Measurements from ENCODE around the gene PPARA. TPM values are rescaled to one million over a fixed set of nuclear protein-coding genes. Genes with fewer than 3 reads are reported as not detected.

Gene PPARA
- total and polyA plus RNA-seq, 2 experiments from 2014 or later = 4.7 to 12.6 TPM

DNA sequence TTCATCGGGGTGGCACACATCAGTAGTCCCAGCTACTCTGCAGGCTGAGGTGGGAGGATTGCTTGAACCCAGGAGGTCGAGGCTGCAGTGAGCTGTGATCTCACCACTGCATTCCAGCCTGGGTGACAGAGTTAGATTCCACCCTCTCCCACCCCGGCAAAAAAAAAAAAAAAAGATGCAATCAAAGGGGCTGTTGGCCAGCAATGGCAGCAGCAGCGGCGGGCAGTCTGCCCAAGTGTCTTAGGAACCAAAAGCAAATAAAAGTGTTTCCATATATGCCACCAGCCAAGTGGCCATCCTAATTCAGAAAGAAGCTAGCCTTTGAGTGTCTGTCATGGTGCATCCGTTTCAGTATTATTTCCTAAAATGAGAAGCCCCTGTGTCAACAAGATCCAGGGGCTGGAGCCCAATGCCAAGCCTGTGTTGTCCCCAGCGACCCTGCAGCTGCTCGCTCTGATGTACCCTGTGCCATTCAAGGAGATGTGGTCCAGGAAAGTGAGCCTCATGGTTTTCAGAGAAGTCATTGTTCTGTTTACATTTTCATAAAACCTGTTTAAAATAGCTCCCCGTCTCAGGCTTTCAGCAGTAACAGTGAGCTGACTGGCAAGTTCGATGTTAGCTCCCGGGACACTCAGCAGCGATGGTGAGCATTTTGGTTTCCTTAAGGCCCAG is 87.3 kb downstream of the PPARA start (continued):
- TF ChIP-seq, protein P1, sequence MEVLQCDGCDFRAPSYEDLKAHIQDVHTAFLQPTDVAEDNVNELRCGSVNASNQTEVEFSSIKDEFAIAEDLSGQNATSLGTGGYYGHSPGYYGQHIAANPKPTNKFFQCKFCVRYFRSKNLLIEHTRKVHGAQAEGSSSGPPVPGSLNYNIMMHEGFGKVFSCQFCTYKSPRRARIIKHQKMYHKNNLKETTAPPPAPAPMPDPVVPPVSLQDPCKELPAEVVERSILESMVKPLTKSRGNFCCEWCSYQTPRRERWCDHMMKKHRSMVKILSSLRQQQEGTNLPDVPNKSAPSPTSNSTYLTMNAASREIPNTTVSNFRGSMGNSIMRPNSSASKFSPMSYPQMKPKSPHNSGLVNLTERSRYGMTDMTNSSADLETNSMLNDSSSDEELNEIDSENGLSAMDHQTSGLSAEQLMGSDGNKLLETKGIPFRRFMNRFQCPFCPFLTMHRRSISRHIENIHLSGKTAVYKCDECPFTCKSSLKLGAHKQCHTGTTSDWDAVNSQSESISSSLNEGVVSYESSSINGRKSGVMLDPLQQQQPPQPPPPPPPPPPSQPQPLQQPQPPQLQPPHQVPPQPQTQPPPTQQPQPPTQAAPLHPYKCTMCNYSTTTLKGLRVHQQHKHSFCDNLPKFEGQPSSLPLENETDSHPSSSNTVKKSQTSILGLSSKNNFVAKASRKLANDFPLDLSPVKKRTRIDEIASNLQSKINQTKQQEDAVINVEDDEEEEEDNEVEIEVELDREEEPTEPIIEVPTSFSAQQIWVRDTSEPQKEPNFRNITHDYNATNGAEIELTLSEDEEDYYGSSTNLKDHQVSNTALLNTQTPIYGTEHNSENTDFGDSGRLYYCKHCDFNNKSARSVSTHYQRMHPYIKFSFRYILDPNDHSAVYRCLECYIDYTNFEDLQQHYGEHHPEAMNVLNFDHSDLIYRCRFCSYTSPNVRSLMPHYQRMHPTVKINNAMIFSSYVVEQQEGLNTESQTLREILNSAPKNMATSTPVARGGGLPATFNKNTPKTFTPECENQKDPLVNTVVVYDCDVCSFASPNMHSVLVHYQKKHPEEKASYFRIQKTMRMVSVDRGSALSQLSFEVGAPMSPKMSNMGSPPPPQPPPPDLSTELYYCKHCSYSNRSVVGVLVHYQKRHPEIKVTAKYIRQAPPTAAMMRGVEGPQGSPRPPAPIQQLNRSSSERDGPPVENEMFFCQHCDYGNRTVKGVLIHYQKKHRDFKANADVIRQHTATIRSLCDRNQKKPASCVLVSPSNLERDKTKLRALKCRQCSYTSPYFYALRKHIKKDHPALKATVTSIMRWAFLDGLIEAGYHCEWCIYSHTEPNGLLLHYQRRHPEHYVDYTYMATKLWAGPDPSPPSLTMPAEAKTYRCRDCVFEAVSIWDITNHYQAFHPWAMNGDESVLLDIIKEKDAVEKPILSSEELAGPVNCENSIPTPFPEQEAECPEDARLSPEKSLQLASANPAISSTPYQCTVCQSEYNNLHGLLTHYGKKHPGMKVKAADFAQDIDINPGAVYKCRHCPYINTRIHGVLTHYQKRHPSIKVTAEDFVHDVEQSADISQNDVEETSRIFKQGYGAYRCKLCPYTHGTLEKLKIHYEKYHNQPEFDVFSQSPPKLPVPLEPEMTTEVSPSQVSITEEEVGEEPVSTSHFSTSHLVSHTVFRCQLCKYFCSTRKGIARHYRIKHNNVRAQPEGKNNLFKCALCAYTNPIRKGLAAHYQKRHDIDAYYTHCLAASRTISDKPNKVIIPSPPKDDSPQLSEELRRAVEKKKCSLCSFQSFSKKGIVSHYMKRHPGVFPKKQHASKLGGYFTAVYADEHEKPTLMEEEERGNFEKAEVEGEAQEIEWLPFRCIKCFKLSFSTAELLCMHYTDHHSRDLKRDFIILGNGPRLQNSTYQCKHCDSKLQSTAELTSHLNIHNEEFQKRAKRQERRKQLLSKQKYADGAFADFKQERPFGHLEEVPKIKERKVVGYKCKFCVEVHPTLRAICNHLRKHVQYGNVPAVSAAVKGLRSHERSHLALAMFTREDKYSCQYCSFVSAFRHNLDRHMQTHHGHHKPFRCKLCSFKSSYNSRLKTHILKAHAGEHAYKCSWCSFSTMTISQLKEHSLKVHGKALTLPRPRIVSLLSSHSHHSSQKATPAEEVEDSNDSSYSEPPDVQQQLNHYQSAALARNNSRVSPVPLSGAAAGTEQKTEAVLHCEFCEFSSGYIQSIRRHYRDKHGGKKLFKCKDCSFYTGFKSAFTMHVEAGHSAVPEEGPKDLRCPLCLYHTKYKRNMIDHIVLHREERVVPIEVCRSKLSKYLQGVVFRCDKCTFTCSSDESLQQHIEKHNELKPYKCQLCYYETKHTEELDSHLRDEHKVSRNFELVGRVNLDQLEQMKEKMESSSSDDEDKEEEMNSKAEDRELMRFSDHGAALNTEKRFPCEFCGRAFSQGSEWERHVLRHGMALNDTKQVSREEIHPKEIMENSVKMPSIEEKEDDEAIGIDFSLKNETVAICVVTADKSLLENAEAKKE (CRISPR knock-in tag; IDR thresholded peaks at IDR 0.05) = no peak
- TF ChIP-seq NANOG (IDR thresholded peaks at IDR 0.05; ENCODE audit: borderline replicate concordance) (no peak), EZH2phosphoT487 (IDR thresholded peaks at IDR 0.05; ENCODE audit: unreplicated experiment) (no peak), JUNB (IDR thresholded peaks at IDR 0.05; ENCODE audit: unreplicated experiment) (no peak), ZNF114 (CRISPR knock-in tag; IDR thresholded peaks at IDR 0.05) (no peak), POLR2AphosphoS5 (IDR thresholded peaks at IDR 0.05; ENCODE audit: low read depth) (no peak), CREB1 (CRISPR knock-in tag; IDR thresholded peaks at IDR 0.05; ENCODE audit: low read depth) (no peak)

DNA sequence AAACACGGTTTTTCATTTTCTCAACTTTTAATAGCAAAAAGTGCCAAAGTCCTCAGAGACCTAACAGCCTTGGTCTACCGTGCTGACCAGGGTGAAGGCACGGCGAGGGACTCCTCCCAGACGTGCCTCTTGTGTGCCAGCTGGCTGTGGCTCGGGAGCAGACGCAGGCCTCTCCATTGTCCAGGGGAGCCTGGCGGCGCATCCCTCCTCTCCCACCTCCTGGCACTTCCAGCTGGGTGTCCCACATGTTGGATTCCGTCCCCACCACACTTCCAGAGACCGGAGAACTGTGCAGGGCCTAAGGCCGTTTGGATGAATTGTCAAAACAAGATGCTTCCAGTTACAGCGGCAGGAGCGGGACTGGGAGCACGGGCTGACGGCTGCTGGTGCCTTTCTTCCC is 88.2 kb downstream of the PPARA start:
- H3K9me3 Mint-ChIP-seq = no peaks in the 10 kb centered on the region; the same call in 2 of the 3 replicates
- peaks cover 2% of the 10 kb centered on the region; the same call in 2 of the 3 replicates for H3K36me3 Mint-ChIP-seq (ENCODE audit: low read depth)
- no peaks in the 10 kb centered on the region for H3K4me1 Mint-ChIP-seq
- TF ChIP-seq ZNF114 (CRISPR knock-in tag; IDR thresholded peaks at IDR 0.05) (no peak), STAT1 (IDR thresholded peaks at IDR 0.05; ENCODE audit: unreplicated experiment) (no peak), EZH2phosphoT487 (IDR thresholded peaks at IDR 0.05; ENCODE audit: unreplicated experiment) (no peak), POLR2AphosphoS5 (IDR thresholded peaks at IDR 0.05; ENCODE audit: low read depth) (no peak), JUNB (IDR thresholded peaks at IDR 0.05; ENCODE audit: unreplicated experiment) (no peak), NANOG (IDR thresholded peaks at IDR 0.05; ENCODE audit: borderline replicate concordance) (no peak), ZNF331 (CRISPR knock-in tag; IDR thresholded peaks at IDR 0.05; ENCODE audit: low read depth) (no peak), CTCF (conservative IDR thresholded peaks at IDR 0.05; ENCODE audit: low read depth in 2 of 2) (no peak), EZH2 (IDR thresholded peaks at IDR 0.05; ENCODE audit: low read depth, unreplicated experiment) (no peak)
- TF ChIP-seq, protein P2, sequence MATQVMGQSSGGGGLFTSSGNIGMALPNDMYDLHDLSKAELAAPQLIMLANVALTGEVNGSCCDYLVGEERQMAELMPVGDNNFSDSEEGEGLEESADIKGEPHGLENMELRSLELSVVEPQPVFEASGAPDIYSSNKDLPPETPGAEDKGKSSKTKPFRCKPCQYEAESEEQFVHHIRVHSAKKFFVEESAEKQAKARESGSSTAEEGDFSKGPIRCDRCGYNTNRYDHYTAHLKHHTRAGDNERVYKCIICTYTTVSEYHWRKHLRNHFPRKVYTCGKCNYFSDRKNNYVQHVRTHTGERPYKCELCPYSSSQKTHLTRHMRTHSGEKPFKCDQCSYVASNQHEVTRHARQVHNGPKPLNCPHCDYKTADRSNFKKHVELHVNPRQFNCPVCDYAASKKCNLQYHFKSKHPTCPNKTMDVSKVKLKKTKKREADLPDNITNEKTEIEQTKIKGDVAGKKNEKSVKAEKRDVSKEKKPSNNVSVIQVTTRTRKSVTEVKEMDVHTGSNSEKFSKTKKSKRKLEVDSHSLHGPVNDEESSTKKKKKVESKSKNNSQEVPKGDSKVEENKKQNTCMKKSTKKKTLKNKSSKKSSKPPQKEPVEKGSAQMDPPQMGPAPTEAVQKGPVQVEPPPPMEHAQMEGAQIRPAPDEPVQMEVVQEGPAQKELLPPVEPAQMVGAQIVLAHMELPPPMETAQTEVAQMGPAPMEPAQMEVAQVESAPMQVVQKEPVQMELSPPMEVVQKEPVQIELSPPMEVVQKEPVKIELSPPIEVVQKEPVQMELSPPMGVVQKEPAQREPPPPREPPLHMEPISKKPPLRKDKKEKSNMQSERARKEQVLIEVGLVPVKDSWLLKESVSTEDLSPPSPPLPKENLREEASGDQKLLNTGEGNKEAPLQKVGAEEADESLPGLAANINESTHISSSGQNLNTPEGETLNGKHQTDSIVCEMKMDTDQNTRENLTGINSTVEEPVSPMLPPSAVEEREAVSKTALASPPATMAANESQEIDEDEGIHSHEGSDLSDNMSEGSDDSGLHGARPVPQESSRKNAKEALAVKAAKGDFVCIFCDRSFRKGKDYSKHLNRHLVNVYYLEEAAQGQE (IDR thresholded peaks at IDR 0.05; ENCODE audit: unreplicated experiment) = no peak

More for the DNA sequence above, 88.2 kb downstream of the PPARA start:
- Histone ChIP-seq H3K9me2 (ENCODE audit: insufficient read depth) (no peaks in the 10 kb centered on the region), H3K27me3 (ENCODE audit: insufficient read depth) (no peaks in the 10 kb centered on the region), H3K4me3 (no peak overlapping the region), H3K27ac (ENCODE audit: low read depth) (no peak overlapping the region), H2AFZ (no peak overlapping the region), H3K4me2 (no peak overlapping the region), H3F3A (replicated peaks; ENCODE audit: low read depth) (no peaks in the 10 kb centered on the region), H3K4me1 (ENCODE audit: insufficient read depth) (no peaks in the 10 kb centered on the region), H3K36me3 (ENCODE audit: insufficient read depth) (no peaks in the 10 kb centered on the region), H4K20me1 (replicated peaks; ENCODE audit: insufficient read depth) (no peaks in the 10 kb centered on the region), H3K79me2 (replicated peaks; ENCODE audit: insufficient read depth) (no peaks in the 10 kb centered on the region)
- DNase-seq (ENCODE audit: low spot score) = no peak
- peaks cover 9% of the 10 kb centered on the region for H3K27me3 Mint-ChIP-seq (ENCODE audit: insufficient read depth, low read depth, poor library complexity)
- no peak overlapping the region for H3K4me3 Mint-ChIP-seq
- H3K27ac Mint-ChIP-seq = no peak overlapping the region
- no peak for ATAC-seq

Measured in GM23338 (cell line).